ENCODE data around the gene KMT5C.
A peak's percentile ranks its signal among the peaks of the same experiment; 100 is the strongest.

Gene KMT5C

GRCh38 chr19:55384920-55385723 is 45.4 kb downstream of the KMT5C start:
- H3K36me3 ChIP-seq: peaks cover 4 to 32% (median 25%) of the 10 kb centered on the region in 3 donors
- H3K4me1 ChIP-seq: peaks cover 0 to 53% (median 47%) of the 10 kb centered on the region in 4 donors
- no peaks in the 10 kb centered on the region for H3K27me3 ChIP-seq

GRCh38 chr19:55385724-55386492 is 46.2 kb downstream of the KMT5C start, which contains the start of gene RPL28:
Gene RPL28 (plus strand): TSS chr19:55385932. CDS start chr19:55386358, 426 bp downstream.
- peak; percentile 96 to 99 for DNase-seq
- intact Hi-C loops (cut with DNase I; ENCODE audit: low total_unique reads): loop anchor here (2.0 kb wide), 1 partner anchor 47 kb away; the partner anchor contains the start of gene KMT5C
- peaks cover 4 to 40% (median 32%) of the 10 kb centered on the region in 3 donors for H3K36me3 ChIP-seq
- H3K27me3 ChIP-seq: no peaks in the 10 kb centered on the region
- no peaks in the 10 kb centered on the region for H3K9me3 ChIP-seq
- no peak for TF ChIP-seq CTCF (IDR thresholded peaks at IDR 0.05)
- H3K4me3 ChIP-seq: peak within 1 kb of the TSS; percentile 78 to 93
- peaks cover 0 to 59% (median 47%) of the 10 kb centered on the region in 4 donors for H3K4me1 ChIP-seq
- H3K27ac ChIP-seq: peak within 1 kb of the TSS; percentile 85 to 94

More at GRCh38 chr19:55384920-55385723, 45.4 kb downstream of the KMT5C start:
- TF ChIP-seq CTCF (IDR thresholded peaks at IDR 0.05): no peak
- H3K9me3 ChIP-seq: no peaks in the 10 kb centered on the region
- H3K4me3 ChIP-seq: peak overlapping the region; percentile 78 to 93
- peak; percentile 99 for DNase-seq
- peak overlapping the region; percentile 85 to 94 for H3K27ac ChIP-seq
- intact Hi-C loops (cut with DNase I; ENCODE audit: low total_unique reads): loop anchor here (2.0 to 5.0 kb wide), 2 partner anchors 46 to 83 kb away; partner anchors contain the start of gene KMT5C

- intact Hi-C loops (cut with DNase I; ENCODE audit: low total_unique reads): no loop called here
- DNase-seq: no peak
Observed at GRCh38 chr19:55386493-55386971, 46.9 kb downstream of the KMT5C start.

GRCh38 chr19:55387736-55388497 is 48.2 kb downstream of the KMT5C start:
- Histone ChIP-seq H3K9me3 (no peaks in the 10 kb centered on the region), H3K36me3 (peaks cover 4 to 60% (median 35%) of the 10 kb centered on the region in 3 donors), H3K27me3 (no peaks in the 10 kb centered on the region), H3K4me1 (peaks cover 0 to 59% (median 46%) of the 10 kb centered on the region in 4 donors), H3K4me3 (peak overlapping the region in 1 of 2 donors; percentile 93), H3K27ac (no peak overlapping the region)
- no peak for TF ChIP-seq CTCF (IDR thresholded peaks at IDR 0.05)
- no peak for DNase-seq
- intact Hi-C loops (cut with DNase I; ENCODE audit: low total_unique reads): no loop called here

More at GRCh38 chr19:55386493-55386971, 46.9 kb downstream of the KMT5C start:
- Histone ChIP-seq H3K4me1 (peaks cover 0 to 59% (median 47%) of the 10 kb centered on the region in 4 donors), H3K4me3 (peak overlapping the region; percentile 78 to 93), H3K36me3 (peaks cover 4 to 46% (median 32%) of the 10 kb centered on the region in 3 donors), H3K27me3 (no peaks in the 10 kb centered on the region), H3K27ac (peak overlapping the region; percentile 85 to 94), H3K9me3 (no peaks in the 10 kb centered on the region)
- TF ChIP-seq CTCF (IDR thresholded peaks at IDR 0.05): no peak

Data from tibial artery (tissue), 4 donors.